ENCODE results near the gene RXRB.

RXRB gene

DNA sequence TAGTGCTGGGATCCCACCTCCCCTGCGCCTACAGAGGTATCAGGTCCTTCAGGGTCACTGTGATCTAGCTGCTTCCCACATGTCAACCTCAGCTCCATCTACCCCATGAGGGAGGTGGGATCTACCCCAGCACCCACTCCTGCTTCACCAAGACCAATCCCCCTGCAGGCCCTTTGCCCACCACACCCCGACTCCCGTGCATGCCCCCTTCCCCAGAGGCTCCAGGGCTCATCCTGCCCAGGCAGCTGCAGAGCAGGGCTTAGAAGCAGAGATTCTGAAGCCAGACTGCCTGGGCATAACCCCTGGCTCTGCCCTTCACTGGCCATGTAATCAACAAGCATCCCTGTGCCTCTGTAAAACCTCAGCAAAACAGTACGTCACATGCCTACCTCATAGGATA is 25.7 kb downstream of the RXRB start:
- no peak for DNase-seq

DNA sequence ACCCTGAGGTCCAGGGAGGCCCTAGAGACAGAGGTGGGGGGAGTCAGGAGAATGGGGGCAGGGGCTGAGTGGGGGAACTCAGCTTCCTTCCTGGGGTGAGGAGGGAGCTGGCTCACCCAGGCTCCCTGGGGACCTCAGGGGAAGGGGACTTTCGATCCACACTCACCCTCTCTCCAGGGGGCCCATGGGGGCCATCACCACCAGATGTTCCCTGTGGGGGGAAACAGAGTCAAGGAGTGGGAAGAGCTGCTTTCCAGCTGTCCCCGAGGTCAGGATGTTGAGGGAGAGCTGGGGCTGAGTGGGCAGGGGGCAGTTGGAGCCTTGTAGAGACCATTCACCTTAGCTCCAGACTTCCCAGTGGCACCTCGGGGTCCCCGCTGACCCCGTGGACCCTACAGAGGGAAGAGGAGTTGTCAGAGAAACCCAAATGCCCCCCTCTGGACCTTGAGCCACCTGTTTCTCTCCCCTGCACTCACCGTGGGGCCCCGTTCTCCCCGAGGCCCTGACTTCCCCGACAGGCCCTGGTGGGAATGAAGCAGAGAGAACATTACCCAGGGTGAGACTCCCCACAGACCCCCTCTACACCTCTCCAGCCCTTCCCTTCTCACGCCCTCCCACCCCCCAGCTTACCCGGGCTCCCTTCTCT is 26.8 kb downstream of the RXRB start:
- DNase-seq: no peak

DNA sequence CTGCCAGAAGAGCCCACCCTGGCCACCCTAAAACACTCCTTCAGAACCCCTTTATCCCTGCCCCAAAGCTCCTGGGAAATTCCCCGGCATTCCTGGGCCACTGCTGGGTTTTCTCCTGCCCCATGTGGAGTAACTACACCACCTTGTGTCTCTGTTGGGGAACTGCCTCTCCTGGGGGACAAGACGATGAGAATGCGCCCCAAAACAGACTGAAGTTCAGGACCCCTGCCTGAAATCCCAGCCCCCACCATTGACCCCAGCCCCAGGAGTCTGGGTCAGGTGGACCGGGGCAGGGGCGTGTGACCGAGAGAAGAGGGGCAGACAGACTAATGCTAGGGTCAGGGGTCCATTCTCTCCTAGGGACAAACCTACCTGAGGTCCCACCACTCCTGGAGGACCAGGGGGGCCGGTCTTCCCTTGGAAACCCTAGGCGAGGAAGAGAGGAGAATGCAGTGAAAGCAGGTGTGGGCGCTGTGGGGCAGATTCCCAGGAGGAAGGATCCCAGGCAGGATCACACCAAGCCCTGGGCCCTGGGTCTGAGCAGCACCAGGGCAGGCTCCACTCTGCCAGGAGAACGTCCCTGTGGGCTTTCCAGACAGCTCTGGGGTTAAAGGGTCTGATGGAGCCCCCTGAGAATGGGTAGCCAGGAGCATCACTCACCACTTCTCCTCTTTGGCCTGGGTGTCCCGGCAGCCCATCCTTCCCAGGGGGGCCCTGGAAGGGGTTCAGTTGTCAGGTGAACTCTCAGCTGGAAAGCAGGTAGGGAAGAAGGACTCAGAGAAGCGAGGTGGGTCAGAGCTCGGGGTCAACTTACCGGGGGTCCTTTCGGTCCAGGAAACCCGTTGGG is 27.6 kb downstream of the RXRB start:
- no peak for DNase-seq

DNA sequence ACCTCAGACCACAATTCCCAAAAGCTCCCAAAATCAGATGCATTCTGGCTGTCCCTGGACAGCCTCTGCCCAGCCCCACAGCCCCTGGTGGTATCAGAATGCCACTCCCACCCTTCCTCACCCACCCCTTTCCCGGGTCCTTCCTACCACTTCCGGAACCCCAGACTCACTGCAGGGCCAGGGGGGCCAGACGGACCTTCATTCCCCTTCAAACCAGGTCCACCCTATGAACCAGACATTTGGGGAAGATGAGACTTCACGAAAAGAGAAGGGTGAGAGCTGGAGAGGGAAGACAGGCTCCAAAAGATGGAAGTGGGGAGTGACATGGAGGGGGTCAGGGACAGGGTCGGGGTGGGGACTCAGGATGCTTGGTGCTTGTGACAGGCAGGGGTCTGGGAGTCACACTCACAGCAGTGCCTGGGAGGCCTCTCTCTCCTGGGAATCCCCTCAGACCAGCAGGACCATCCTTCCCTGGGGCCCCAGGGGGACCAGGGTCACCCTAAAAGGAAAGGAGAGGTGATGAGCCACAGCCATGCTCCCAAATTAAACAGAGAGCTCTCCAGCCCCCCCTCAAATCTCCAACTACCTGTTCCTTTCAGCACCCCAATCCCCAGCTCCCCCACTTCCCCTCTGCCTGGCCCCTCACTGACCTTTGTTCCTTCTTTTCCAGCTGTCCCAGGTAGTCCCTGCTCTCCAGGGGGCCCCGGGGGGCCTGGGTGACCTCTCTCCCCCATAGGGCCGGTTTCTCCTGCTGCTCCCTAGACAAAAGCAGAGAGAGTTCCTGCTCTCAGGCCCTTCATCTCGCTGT is 28.4 kb downstream of the RXRB start:
- no peak for DNase-seq

DNA sequence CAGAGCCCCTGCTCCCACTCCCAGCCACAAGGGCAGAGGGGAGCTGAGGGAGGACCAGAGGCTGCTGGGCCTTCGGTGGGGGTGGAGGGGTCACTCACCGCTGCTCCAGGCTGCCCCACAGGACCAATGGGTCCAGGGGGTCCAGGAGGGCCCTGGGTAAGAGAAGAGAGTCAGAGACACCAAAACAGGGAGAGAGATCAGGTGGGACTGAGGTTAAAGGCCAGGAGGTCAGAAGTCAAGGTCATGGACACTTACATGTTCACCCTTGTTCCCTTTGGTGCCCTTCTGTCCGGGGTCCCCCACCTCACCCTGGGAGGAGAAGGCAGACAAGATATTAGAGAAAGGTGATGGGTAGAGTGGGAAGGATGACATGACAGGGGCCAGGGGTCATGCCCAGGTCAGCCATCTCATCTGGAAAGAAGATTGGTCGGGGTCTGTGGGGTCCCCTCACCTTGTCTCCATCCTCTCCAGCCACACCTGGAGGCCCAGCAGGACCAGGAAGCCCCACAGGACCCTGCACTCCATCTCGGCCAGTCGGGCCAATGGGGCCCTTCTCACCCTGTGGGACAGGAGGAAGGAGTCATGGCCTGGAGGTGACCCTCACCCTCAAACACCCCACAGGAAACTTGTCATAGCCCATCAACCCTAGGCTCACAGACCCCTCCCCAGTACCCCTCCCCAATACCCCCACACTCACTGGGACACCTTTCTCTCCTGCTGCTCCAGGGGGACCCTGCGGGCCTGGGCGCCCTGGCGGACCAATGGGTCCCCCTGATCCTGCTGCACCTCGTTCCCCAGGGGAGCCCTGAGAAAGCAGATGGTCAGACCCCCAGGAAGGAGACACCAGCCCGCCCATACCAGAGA is 29.2 kb downstream of the RXRB start:
- no peak for DNase-seq

DNA sequence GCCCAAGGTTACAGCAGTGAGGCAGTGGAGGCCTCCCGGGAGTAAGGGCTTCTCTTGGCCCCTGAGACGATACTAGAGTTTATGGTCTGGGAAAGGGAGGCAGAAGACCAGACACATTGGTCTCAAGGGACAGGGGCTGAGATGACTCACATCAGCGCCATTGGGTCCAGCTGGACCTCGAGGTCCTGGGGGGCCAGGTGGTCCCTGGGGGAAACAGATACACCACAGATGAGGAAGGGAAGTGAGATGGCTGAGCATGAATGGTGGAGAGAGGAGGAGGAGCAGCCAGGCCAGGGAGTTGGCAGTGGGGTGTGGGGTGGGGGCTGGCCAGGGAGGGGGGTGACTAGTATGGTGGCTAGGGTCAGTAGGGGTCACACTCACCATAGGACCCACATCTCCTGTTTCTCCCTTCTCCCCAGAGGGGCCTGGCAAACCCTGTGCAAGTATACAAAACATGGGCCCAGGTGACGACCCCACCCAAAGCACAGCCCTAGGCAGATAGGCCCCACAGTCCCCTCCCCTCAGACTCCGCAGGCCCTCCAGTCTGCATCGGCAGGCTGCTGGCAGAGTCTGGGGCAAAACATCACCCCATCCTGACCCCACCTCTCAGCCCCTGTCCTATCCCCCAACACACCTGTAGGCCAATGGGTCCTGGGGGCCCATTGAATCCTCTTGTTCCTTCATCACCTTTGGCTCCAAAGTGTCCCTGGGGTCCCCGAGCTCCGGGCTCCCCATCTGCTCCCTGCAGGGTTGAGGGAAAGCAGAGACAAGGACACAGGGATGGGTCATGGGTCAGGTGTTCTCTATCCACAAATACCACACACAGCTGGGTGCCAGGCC is 30.1 kb downstream of the RXRB start:
- DNase-seq: no peak

DNA sequence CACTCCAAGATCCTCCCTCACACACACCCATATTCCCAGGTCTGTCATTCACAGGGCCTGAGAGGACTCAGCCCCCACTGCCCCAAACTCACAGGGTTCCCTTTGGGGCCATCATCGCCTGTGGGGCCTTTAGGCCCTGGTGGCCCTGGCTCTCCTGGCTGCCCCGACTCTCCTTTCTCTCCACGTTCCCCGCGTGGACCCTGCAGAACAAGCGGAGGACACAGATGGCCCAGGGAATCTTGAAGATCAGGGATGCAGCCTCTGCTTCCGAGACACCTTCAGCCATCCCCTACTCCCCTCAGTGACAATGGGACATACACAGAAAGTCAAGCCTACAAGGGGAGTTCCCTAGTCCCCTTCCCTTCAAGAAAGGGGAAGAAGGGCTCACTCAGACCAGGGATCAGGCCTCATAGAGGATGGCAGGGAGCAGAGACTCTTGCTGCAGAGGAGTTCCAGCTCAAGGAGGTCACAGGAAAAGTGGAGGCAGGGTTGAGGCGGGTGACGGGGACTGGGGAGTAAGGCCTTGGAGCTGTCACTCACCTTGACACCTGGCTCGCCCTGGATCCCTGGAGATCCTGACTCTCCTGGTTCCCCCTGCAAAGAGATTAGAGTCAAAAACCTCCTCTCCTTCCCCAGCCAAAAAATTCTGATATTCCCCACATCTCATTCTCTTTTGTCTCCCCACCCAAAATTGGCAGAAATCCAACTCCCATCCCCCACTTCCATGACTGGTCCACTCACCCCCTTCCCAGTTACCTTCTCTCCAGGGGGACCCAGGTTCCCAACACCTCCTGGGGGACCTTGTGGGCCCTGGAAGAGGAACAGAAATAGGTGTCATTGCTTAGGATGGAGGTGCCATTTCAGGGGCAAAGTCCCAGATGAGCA is 30.9 kb downstream of the RXRB start:
- DNase-seq: no peak

DNA sequence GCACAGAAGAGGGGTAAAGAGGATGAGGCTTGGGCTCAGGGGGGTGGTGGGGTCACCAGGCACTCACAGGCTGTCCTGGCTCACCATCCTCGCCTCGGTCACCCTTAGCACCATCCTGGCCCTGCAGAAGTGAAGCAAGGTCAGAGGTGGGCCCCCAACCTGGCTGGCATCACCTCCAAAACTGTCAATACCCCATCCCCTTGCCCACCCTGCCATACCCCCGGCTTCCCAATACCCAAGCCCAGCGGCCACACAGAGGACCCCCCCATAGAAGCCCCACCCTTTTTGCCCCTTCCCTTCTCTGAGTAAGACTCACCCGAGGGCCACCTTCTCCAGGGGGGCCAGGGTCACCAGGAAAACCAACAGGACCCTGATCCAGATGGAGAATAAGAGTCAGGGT is 31.8 kb downstream of the RXRB start:
- no peak for DNase-seq

DNA sequence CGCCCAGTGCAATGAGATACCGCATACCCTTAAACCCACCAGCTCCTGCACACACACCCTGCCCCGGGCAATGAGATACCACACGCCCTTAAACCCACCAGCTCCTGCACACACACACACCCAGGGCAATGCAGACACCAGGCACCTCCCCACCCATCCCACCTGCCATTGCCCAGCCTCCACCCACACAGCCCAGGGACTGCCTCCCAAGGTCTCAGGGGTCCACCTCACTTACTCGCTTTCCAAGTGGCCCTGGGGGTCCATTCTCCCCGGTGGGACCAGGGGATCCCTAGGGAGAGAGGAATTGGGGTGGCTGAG is 32.2 kb downstream of the RXRB start:
- no peak for DNase-seq

DNA sequence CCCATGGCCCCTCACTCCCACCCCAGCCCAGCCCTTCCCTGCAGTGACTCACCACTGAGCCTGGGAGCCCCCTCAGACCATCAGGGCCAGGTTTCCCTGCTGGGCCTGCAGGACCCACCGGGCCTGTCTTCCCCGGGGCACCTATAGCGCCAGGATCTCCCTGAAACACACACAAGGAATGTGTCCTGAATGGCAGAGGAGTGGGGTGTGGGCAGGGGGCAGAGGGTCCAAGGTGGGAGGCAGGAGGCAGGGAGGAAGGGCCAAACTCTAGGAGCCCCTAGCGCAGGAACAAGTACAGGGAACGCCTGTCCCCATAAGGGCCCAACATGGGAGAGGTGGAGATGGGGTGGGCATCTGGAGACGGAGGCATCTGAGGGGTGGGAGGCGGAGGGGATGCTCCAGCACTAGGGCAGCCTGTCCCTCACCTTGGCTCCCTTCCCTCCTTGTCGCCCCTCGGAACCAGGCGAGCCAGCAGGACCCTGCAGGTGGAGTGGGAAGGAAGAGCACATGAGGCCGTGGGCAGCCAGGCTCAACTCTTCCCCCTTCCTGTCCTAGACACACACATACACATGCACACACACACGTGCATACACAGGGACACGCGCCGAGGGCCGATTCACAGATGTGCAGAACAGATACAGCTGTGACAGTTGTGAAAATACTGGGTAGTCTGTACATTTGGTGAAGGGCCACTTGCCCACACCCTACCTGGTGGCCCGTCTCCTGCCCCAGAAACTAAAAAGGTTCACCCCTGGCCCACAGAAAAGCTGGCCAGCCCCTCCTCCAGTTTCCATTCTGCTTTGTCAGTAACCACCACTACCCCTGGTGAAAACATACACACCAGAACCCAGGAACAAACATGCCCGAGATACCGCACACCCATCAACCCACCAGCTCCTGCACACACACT is 32.8 kb downstream of the RXRB start:
- no peak for DNase-seq

DNA sequence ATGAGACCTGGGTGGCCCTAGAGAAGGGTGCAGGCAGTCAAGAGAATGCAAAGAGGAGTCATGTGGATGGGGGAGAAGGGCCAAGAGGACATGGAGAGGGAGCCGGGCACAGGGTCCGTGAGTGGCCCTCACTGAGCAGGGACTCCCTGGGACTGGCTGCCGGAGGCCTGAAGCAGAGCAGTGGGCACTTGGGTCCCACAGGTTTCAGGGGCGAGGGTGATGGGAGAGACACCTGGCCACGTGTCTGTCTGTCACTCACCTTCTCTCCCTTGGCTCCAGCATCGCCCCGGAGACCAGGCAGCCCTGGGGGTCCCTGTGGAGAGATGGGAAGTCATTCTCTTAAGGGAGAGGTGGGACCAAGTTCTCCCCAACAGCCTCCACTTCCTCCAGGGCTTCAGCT is 33.7 kb downstream of the RXRB start:
- DNase-seq: no peak

DNA sequence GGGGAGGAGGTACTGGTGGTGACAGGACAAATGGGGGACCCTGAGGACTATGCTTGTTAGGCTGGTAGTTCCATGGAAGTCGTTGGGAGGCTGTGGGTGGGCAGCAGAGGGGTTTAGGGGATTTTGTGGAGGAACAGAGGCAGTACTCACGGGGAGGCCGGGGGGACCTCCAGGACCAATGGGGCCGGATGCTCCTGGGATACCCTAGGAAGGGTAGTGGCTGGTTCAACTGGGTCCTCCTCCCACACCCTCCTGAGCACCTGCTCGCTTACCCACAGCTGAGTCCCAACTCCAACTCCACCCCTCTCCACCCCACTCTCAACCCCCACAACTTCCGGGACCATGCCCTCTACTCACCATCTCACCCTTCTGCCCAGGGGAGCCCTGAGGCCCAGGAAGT is 34.1 kb downstream of the RXRB start:
- no peak for DNase-seq

DNA sequence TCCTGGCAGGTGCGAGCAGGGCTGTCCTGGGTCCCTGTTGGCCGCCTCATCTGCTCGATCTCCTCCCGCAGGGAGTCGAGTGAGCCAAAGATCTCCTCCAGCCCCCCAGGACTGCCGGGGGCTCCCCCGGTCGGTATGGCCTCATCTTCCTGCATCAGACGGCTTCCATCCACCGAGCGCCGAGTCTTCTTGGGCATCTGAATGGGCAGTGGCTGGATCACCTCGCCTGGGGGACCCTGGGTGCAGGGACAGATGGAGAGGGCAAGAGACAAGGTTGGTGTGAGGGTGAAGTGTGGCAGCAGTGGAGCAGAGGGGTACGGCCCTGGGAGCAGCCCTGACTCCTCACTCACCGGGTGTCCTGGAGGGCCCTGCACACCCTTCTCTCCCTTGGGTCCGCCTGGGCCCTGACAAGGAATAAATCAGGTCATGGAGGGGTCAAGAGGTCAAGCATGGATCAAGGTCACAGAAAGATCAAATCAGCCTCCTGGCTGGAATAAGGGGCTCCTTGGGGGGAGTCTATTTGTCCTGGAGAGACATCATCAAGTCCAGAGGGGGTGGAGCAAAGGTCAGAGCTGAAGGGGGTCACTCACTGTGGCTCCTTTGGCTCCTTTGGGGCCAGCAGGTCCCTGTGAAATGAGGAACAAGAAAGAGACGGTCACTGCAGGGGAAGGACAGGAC is 34.7 kb downstream of the RXRB start:
- DNase-seq: no peak

DNA sequence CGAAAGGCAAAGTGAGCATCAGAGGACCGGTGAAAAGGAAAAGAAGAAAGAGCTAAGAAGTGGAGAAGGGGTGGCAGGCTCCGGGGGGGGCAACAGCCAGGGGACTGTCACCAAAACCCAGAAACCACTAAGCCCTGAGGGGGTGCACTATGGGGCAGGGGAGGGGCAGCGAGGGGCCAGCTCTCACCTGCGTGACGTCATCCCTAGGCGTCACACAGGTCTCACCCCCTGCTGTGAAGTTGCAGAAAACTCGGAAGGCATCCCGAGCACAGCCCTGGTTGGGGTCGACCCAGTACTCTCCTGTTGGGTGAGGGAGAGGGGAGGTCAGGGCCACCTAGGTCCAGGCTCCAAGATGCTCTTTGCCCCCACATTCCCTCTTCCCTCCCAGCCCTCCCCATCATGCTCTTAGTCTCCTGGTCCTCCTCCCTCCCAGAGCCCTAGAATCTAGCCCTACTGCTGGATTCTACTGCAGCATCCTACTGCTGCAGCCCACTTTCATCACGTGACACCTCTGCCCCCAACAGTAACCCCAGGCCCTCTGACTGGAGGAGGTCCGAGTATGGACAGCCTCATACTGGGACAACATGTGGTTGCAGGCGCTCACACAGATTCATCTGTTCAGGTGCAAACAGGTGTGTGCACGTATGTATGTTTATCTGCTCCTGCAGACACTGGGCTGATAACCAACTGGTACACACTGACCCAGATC is 35.6 kb downstream of the RXRB start:
- no peak for DNase-seq

DNA sequence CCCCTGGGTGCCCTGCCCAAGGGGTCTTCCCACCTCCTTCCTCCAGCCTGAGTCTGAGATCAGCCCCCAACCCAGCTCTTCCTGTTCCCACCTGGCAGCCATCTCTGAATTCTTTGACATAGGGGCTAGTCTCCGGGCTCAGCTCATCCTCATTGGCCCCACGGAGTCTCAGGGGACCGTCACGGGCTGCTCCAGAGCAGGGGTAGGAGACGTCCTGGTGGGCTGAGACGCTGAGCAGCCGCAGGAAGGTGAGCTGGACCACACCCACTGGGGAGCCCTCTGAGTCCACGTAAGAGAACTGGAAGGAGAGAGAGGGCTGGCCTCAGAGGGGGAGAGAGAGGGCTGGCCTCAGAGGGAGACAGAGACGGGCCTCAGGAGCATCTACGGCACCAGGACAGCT is 36.3 kb downstream of the RXRB start:
- no peak for DNase-seq

DNA sequence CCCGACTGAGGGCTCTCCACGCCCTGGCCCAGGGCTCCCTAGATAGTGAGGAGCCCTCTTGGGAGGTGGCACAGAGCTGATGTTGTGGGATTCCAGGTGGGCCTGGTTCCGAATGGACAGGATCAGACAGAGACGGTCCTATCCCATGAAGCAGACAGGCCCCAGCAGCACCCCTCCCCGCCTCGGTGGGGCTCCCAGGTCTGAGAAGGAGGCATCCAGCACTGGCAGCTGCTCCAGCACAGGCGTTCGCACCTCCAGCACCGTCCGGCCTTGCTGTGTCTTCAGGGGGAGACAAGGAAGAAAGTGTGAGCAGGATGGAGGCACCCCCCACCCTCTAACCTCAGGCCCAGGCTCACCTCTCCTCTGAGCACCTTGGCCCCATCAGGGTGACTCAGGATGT is 36.9 kb downstream of the RXRB start:
- no peak for DNase-seq

DNA sequence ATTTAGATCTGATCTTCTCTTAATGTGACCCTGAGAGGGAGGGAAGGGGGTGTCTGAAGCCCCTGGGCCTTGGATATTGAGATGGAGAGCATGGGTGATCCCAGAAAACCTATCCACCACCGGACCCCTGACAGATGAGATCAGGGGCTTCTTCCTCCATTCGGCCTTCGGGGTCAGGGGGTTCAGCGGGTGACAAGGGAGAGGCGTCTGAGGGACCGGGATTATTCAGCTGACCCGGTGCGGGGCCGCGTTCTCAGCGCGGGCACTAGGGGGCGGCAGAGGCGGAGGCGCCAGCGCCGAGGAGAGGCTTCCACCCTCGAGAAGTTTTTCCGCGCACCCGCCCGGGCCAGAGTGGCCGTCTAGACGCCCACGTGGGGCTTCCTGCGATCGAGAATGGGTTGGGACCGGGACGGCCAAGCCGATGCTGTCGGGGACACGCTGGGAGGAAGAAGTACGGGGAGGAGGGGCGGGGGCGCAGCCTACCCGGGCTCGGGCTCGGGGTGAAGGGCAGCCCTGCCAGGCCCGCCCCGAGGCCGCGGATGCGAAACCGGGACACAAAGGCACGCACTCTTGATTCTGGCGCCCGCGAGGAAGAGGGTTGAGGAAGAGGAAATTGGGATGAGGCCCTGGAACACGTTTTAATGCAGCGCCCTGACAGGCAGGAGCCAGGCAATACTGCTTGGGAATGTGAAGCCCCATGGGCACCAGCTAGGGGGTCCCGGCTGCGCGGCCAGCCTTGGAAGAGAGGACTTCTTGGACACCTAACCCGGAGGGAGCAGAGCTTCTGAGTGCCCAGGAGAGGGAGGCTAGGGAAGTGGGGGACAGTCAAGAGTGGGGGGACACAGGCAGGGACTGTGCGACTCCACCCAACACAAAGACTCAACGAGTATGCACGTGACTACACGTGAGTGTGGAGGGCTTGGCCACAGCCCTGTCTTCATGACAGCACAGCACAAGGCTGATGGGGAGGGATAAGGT is 38.8 kb downstream of the RXRB start:
- DNase-seq: peak in 1 of 2 experiments; percentile 52
